GM12878 (cell line): ENCODE measurements around the gene SPOCK1. TPM values are rescaled to one million over a fixed set of nuclear protein-coding genes. Genes with fewer than 3 reads are reported as not detected.

ENCODE experiments used
- ATAC-seq: fragments of 200-7000 bp; cut with Tn5 transposase; 3 replicates; pipeline ENCODE4 v1.9.1; 2020; ENCODE audit warnings: mild to moderate bottlenecking, moderate library complexity
- BruUV-seq: library from RNA; stranded (reverse); fragments of 400-500 nt; replicated peaks from 2 replicates; lab custom pipeline; 2021; lab: Mats Ljungman, UMichigan
- CTCF ChIA-PET: fragments of 300-600 bp; sonication (Branson Sonifier 250); formaldehyde crosslinking; extraction: SDS; loops from one replicate; lab custom pipeline; 2021; ENCODE audit warnings: inconsistent platforms; lab: Yijun Ruan, JAX
- POLR2A ChIA-PET: fragments of 350-600 bp; formaldehyde crosslinking; extraction: SDS; loops from one replicate; lab custom pipeline; 2021; ENCODE audit warnings: inconsistent platforms; lab: Charles Lee
- RAD21 ChIA-PET: fragments of 300-600 bp; sonication (Branson Sonifier 250); formaldehyde crosslinking; loops from one replicate; lab custom pipeline; 2023; ENCODE audit warnings: antibody characterized with exemption; ENCODE audit not compliant: unreplicated experiment; lab: Charles Lee
- SMC1A ChIA-PET: fragments of 300-600 bp; sonication (Branson Sonifier 250); formaldehyde crosslinking; loops from one replicate; lab custom pipeline; 2023; ENCODE audit not compliant: unreplicated experiment, uncharacterized antibody; lab: Charles Lee
- DNase-seq: peaks from one replicate; pipeline ENCODE4 v3.0.0-alpha.2; 2011; ENCODE audit warnings: low read depth, low spot score
- FAIRE-seq: peaks from 3 replicates; lab custom pipeline; 2011; peaks lifted over from hg19 to GRCh38; lab: Jason Lieb, UNC
- H2AFZ ChIP-seq: 2 replicates; pipeline ENCODE4 v1.6.0; 2011; ENCODE audit warnings: low read depth, low read length, control low read depth; ENCODE audit not compliant: control insufficient read depth
- H3K27ac ChIP-seq: 2 replicates; pipeline ENCODE4 v1.5.1; 2011; ENCODE audit warnings: control low read depth; ENCODE audit not compliant: control insufficient read depth, insufficient read depth
- H3K27me3 ChIP-seq, 2 experiments: replicated peaks in 1 of 2; 2 replicates each; pipeline versions ENCODE4 v1.6.0 to v1.6.1; 2011; ENCODE audit warnings: low read length in 1 of 2; ENCODE audit not compliant: control insufficient read depth in 2 of 2, insufficient read depth in 2 of 2
- H3K36me3 ChIP-seq, 2 experiments: 2 replicates each; pipeline ENCODE4 v1.5.1; 2011; ENCODE audit warnings: low read length in 1 of 2; ENCODE audit not compliant: control insufficient read depth in 2 of 2, insufficient read depth in 2 of 2
- H3K4me1 ChIP-seq: 2 replicates; pipeline ENCODE4 v1.6.1; 2011; ENCODE audit warnings: mild to moderate bottlenecking, low read length, moderate library complexity, mixed read lengths; ENCODE audit not compliant: control insufficient read depth, insufficient read depth
- H3K4me2 ChIP-seq: 2 replicates; pipeline ENCODE4 v1.6.0; 2011; ENCODE audit warnings: control low read depth; ENCODE audit not compliant: control insufficient read depth, insufficient read depth
- H3K4me3 ChIP-seq: fragments of 200-600 bp; sonication (generic); 2 replicates; pipeline ENCODE4 v1.5.1; 2016
- H3K79me2 ChIP-seq: 2 replicates; pipeline ENCODE4 v1.6.0; 2011; ENCODE audit warnings: low read length; ENCODE audit not compliant: control insufficient read depth, insufficient read depth
- H3K9ac ChIP-seq: 2 replicates; pipeline ENCODE4 v1.8.0; 2011; ENCODE audit warnings: low read length, control low read depth, mixed read lengths; ENCODE audit not compliant: control insufficient read depth, insufficient read depth
- H3K9me3 ChIP-seq: replicated peaks from 3 replicates; pipeline ENCODE4 v1.5.1; 2011; ENCODE audit warnings: mild to moderate bottlenecking, low read length; ENCODE audit not compliant: control insufficient read depth, insufficient read depth
- H4K20me1 ChIP-seq: 2 replicates; pipeline ENCODE4 v1.6.0; 2011; ENCODE audit not compliant: control insufficient read depth, insufficient read depth
- CEBPZ ChIP-seq: fragments of 150-350 bp; IDR thresholded peaks from 2 replicates; pipeline ENCODE4 v1.6.1; 2016; ENCODE audit warnings: low read depth, low read length
- SP1 ChIP-seq: IDR thresholded peaks from one replicate; pipeline ENCODE4 v1.6.1; 2011; ENCODE audit warnings: low read depth, low read length
- ZSCAN29 ChIP-seq: fragments of 450-650 bp; IDR thresholded peaks from 2 replicates; pipeline ENCODE4 v1.6.1; 2017; ENCODE audit warnings: mild to moderate bottlenecking, moderate library complexity
- WGBS: methylation state at CpG from one replicate; pipeline ENCODE4 v1.1.6; 2016; ENCODE audit warnings: low lambda C conversion rate; ENCODE audit not compliant: insufficient replicate concordance, insufficient coverage; ENCODE audit errors: missing lambda C conversion rate; 5-methylcytosine and 5-hydroxymethylcytosine counted together
- in situ Hi-C: fragments of 300-500 bp; cut with MboI; formaldehyde crosslinking; loops from 9 replicates; pipeline ENCODE4 v1.14.3; 2018; ENCODE audit warnings: mixed read lengths
- intact Hi-C: fragments of 100-400 bp; cut with micrococcal nuclease; formaldehyde crosslinking; loops from one replicate; pipeline ENCODE4 v1.14.2; 2022; ENCODE audit not compliant: unreplicated experiment
- polyA plus RNA-seq, 11 experiments: library from polyadenylated mRNA; depleted of rRNA in 4 of 11; unstranded in 6 of 11; stranded (reverse) in 5 of 11; fragments of >200 nt; fragmentation: Nextera tagmentation in 4 of 11; fragmentation: Illumina TruSeq in 1 of 11; extraction: Ambion mirVana in 4 of 11; extraction: Trizol in 1 of 11; gene quantifications; 1 replicate in 1 of 11; 2 replicates in 10 of 11; pipeline versions ENCODE4 v1.2.1 to v1.2.3, GENCODE V29; 2011 to 2016; ENCODE audit warnings: inconsistent platforms in 2 of 11, missing spikeins in 2 of 11, low read depth in 1 of 11
- total RNA-seq, 4 experiments: library from RNA; depleted of rRNA in 3 of 4; stranded (reverse); fragments of >200 nt in 3 of 4; fragmentation: Illumina TruSeq in 1 of 4; extraction: Trizol in 1 of 4; gene quantifications; 2 replicates each; pipeline versions ENCODE4 v1.2.1 to v1.2.3, GENCODE V29; 2013 to 2021

The SPOCK1 gene
- total and polyA plus RNA-seq, 10 of the 15 experiments (the other 5 are each of a cell fraction or from before 2014, with no cell fraction given): 0.06 to 0.68 (median 0.25) TPM; not detected in 3

GRCh38 chr5:137318027-137318426, 181.1 kb downstream of the SPOCK1 start (continued):
- TF ChIP-seq CEBPZ (no peak), ZSCAN29 (no peak)

GRCh38 chr5:137316346-137316736, 182.8 kb downstream of the SPOCK1 start:
- Histone ChIP-seq H4K20me1 (no peaks in the 10 kb centered on the region), H3K36me3 (no peaks in the 10 kb centered on the region), H3K9me3 (no peaks in the 10 kb centered on the region), H3K4me3 (no peak overlapping the region), H3K4me2 (no peak overlapping the region), H3K27ac (no peak overlapping the region), H3K27me3 (no peaks in the 10 kb centered on the region; a peak in 1 of 4 replicates), H2AFZ (no peak overlapping the region), H3K9ac (no peak overlapping the region), H3K4me1 (no peaks in the 10 kb centered on the region), H3K79me2 (no peaks in the 10 kb centered on the region)
- ATAC-seq (no peak), DNase-seq (no peak), FAIRE-seq (no peak)
- ChIA-PET POLR2A (no interaction called here), RAD21 (no interaction called here), SMC1A (interaction anchor here (0.7 kb wide), 1 partner anchor 180 kb away, joined by 3 read pairs; no protein-coding TSS in a partner anchor), CTCF (interaction anchor here (0.6 to 0.9 kb wide), 3 partner anchors 9 to 482 kb away, joined by 3 read pairs; no protein-coding TSS in a partner anchor)
- no TSS peak for BruUV-seq
- intact Hi-C loops (no loop called here), in situ Hi-C loops (loop anchor here (5.0 kb wide), 1 partner anchor 181 kb away; the partner anchor contains the start of gene SPOCK1)
- 0% methylated on average over 1 of the region's 1 CpG for WGBS
- TF ChIP-seq SP1: no peak
